Kasumi-1 (cell line): ENCODE results near the gene XXYLT1.
"Not testable (repeated sequence)": the region's sequence is repeated elsewhere in the genome, so short reads cannot be mapped to it uniquely, and the experiment has no call there.

ENCODE experiments used
- DNase-seq, 2 experiments: peaks; one replicate each; lab custom pipeline; 2025; lab: John Stamatoyannopoulos, UW

XXYLT1 gene

GRCh38 chr3:195096484-195097330 is 174.3 kb downstream of the XXYLT1 start:
- no peak for DNase-seq

GRCh38 chr3:195096053-195096452 is 174.9 kb downstream of the XXYLT1 start:
- no peak for DNase-seq

- DNase-seq = no peak
Measured at GRCh38 chr3:195095704-195096036, 175.3 kb downstream of the XXYLT1 start.

- no peak for DNase-seq
Measured at GRCh38 chr3:195095035-195095703, 175.8 kb downstream of the XXYLT1 start.

GRCh38 chr3:195094191-195094921 is 176.6 kb downstream of the XXYLT1 start:
- peak in 1 of 2 experiments; percentile 16 for DNase-seq

GRCh38 chr3:195093731-195094130 is 177.2 kb downstream of the XXYLT1 start:
- no peak for DNase-seq

GRCh38 chr3:195087840-195088601 is 182.9 kb downstream of the XXYLT1 start:
- not testable (repeated sequence) for DNase-seq

- DNase-seq = no peak
Measured at GRCh38 chr3:195087328-195087727, 183.6 kb downstream of the XXYLT1 start.

- no peak for DNase-seq
Measured at GRCh38 chr3:195086885-195087284, 184.1 kb downstream of the XXYLT1 start.

GRCh38 chr3:195086341-195086740 is 184.6 kb downstream of the XXYLT1 start:
- DNase-seq = no peak

GRCh38 chr3:195085356-195086130 is 185.4 kb downstream of the XXYLT1 start:
- DNase-seq = no peak

- no peak for DNase-seq
Measured at GRCh38 chr3:195084746-195085145, 186.2 kb downstream of the XXYLT1 start.

- no peak for DNase-seq
Measured at GRCh38 chr3:195083659-195084058, 187.3 kb downstream of the XXYLT1 start.

- DNase-seq = no peak
Measured at GRCh38 chr3:195082811-195083210, 188.1 kb downstream of the XXYLT1 start.

- DNase-seq = no peak
Measured at GRCh38 chr3:195081242-195081963, 189.6 kb downstream of the XXYLT1 start.

GRCh38 chr3:195080571-195081151 is 190.3 kb downstream of the XXYLT1 start:
- DNase-seq = no peak

- DNase-seq = no peak
Measured at GRCh38 chr3:195080125-195080524, 190.8 kb downstream of the XXYLT1 start.

GRCh38 chr3:195079636-195080035 is 191.3 kb downstream of the XXYLT1 start:
- no peak for DNase-seq

- no peak for DNase-seq
Measured at GRCh38 chr3:195078891-195079440, 192.0 kb downstream of the XXYLT1 start.
